Measurements from ENCODE around the gene DNAH17.

DNAH17 gene

GRCh38 chr17:78458736-78459335 is 118.4 kb downstream of the DNAH17 start:
- DNase-seq (ENCODE audit: low read depth, low spot score): peak; percentile 62

GRCh38 chr17:78458091-78458490 is 119.1 kb downstream of the DNAH17 start:
- DNase-seq (ENCODE audit: low read depth, low spot score): no peak

- DNase-seq (ENCODE audit: low read depth, low spot score): no peak
Measured at GRCh38 chr17:78454346-78454745, 122.8 kb downstream of the DNAH17 start.

- DNase-seq (ENCODE audit: low read depth, low spot score): no peak
Measured at GRCh38 chr17:78451753-78452152, 125.4 kb downstream of the DNAH17 start.

DNA sequence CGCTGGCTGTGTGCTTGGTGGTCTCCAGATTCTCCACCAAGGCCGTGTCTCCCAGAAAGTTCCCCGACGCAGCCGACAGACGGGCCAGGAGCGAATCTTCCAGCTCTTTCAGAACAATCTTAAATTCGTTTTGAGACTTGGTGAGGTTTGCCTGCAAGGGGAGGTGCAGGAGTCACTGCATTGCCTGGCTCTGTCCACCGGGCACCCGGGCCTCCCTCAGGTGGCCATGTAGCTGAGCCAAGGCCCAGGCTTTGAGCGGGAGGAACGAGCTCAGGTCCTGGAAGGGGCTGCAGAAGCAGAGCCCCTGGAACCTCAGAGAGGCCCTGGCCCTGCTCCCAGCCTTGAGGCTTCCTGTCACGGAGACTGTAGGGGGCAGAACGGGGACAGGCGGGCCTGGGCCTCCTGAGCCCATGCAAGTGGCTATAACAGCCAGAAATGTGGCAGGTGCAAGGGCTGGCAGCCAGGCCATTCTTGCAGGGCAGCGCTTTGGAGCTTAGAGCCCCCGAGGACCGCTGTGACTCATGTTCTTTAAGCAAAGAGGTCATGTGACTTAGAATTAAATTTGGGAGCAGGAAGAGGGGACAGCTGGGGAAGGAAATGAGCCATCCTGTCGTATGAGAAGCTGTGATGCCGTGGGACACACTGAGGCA is 126.4 kb downstream of the DNAH17 start:
- DNase-seq (ENCODE audit: low read depth, low spot score): no peak

DNA sequence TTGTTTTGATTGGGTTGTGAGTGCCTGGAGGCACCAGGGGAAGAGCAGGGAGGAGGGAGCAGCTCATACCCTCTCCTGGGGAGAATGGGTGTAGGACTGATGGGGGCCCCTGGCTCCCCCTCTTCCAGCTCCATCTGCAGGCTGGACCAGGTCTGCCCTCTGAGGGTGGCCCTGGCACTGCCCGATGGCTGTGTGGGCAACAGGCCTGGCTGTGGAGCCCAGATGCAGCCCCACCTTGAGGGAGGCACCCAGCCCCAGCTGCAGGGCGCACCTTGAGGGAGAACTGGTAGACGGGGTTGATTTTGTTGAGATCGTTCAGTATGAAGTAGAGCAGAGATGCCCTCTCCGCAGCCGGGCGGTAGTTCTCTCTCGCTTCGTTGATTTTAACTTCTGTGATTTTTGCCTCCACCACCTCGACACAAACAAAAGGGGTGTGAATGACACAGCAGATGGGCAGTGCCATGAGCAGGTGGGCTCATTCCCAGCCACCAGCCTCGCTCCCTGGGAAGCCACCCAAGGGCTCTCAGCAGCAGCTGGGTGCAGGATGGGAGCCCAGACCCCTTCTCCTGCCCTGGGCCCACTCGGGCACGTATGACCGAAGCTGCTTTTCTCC is 127.1 kb downstream of the DNAH17 start:
- no peak for DNase-seq (ENCODE audit: low read depth, low spot score)

GRCh38 chr17:78448356-78448993 is 128.7 kb downstream of the DNAH17 start:
- DNase-seq (ENCODE audit: low read depth, low spot score): no peak

DNA sequence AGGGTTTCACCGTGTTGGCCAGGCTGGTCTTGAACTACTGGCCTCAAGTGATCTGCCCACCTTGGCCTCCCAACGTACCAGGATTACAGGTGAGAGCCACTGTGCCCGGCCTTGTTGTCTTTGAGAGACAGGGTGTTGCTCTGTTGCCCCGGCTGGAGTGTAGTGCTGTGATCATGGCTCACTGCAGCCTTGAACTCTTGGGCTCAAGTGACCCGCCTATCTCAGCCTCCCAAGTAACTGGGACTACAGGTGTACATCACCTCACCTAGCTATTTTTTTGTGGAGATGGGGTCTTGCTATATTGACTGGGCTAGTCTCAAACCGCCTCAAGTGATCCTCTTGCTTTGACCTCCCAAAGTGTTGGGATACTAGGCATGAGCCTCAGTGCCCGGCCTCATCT is 130.4 kb downstream of the DNAH17 start:
- DNase-seq (ENCODE audit: low read depth, low spot score): no peak

DNA sequence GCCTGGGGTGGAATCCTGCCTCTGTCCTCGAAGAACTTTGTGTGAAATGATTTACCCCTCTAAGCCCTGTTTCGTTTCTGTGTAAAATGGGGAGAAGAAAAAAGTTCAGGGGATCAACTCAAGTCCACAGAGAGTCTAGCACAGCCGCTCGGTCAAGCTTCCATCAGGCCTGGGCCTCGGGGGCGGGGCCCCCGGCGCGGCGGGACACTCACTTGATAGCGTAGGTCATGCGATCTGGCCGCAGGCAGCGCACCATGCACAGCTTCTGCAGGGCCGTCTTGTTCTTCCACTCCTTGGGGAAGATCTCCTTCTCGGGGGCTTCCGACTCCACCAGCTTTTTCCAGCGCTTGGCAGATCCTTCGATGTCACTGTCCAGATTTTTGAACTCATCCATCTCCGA is 132.8 kb downstream of the DNAH17 start:
- no peak for DNase-seq (ENCODE audit: low read depth, low spot score)

DNA sequence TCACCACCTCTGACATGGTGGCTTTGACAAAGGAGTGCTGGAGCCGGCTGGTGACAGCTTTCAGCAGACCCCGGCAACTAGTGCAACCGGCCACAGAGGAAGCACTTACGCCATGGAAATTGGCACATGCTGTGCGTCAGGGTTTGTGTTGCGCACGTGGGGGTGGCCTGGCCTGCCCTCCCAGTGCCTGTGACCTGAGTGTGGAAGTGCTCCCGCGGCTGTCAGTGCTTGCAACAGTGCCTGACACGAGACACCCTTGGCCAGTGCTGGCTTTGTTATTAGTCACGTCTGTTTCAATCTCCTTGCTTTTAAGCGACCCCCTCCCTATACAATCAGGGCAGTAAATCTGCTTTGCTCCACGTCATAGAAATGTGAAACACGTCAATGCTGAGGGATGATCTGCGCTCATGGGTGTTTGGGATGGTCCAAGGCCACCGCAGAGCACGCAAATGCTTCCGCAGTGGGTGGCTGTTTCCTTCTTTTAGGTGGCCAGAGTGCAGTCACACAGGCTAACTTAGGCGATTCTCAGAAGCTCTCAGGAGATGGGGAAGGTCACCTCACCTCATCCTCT is 134.5 kb downstream of the DNAH17 start:
- DNase-seq (ENCODE audit: low read depth, low spot score): no peak

DNA sequence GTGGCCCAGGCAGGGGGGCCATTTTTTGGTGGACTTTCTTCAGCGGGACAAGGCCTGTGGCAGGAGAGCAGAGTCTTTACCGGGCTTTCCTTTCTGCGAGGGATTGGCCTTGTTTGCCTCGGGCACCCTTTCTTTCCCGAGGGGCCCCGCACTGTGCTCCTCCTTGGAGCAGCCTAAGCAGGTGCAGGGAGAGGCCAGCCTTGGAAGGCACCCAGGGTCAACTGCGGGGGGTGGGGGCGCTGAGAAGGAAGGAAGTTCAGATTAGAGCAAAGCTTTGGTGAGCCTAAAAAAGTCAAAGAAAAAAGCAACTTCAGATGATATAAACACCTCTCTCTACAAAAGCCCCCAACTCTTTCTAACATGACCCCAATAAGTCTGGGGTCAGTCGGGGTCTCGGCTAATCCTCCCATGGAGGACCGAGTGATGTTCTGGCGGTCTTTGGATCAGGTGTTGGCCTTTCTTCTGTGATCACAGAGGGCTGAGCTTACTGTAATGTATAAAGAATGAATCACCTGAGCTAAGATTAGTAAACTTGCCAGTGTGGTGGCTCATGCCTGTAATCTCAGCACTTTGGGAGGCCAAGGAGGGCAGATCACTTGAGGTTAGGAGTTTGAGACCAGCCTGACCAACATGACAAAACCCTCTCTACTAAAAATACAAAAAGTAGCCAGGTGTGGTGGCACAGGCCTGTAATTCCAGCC is 135.8 kb downstream of the DNAH17 start:
- DNase-seq (ENCODE audit: low read depth, low spot score): no peak

DNA sequence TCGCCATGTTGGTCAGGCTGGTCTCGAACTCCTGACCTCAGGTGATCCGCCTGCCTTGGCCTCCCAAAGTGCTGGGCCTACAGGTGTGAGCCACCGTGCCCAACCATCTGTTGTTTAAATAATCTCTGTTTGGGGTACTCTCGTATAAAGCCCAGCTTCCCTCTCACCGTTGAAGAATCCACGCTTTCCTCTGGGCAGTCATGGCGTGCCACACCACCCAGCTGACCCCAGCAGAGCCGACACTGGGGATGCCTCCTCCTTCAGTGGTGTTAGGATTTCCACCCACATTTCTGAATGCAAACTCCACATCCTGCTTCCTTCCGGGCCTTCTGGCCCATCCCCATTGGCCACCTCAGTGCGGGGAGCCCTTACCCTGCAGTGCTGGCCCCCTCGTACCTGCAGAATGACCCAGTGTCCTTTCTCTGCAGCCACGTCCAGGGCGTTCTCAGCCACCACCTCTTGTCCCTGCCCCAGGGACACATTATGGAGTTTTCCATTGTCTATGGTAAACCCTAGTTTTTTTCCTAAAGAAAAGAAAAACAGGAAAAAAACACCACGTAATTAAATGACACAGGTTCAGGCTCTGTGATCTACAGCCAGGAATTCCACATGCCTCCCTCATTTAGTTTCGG is 138.4 kb downstream of the DNAH17 start:
- no peak for DNase-seq (ENCODE audit: low read depth, low spot score)

GRCh38 chr17:78438271-78438691 is 138.9 kb downstream of the DNAH17 start:
- DNase-seq (ENCODE audit: low read depth, low spot score): no peak

- no peak for DNase-seq (ENCODE audit: low read depth, low spot score)
Measured at GRCh38 chr17:78437508-78438169, 139.6 kb downstream of the DNAH17 start.

DNA sequence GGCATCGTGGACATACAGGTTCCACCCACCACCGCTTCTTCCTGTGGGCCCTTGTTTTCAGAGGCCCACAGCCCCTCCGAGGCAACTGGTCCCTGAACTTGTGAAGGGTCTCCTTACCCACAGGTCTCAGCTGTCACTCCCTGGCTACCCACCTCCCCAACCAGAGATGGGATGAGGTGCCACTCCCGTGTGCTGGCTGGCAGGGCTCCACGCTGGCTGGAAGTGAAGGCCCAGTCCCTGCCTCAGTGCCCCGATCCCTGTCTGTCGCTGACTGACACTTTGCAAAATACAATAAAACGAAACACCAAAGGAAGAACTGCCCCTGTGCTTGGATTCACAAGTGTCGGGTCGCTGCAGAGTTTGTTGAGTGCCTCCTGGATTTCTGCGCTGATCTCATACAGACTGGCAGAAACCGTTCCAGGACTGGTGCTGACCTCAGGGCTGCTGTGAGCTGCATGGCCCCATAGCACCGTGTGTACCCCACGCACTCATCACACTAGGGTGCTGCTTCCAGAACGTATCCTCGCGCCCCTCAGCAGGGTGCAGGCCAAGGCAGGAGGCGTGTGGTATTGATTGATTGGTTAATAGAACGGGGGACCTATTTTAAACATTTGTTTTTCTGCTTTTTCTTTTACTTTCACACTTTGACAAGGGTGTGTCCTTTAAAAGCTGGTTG is 141.7 kb downstream of the DNAH17 start:
- no peak for DNase-seq (ENCODE audit: low read depth, low spot score)

DNA sequence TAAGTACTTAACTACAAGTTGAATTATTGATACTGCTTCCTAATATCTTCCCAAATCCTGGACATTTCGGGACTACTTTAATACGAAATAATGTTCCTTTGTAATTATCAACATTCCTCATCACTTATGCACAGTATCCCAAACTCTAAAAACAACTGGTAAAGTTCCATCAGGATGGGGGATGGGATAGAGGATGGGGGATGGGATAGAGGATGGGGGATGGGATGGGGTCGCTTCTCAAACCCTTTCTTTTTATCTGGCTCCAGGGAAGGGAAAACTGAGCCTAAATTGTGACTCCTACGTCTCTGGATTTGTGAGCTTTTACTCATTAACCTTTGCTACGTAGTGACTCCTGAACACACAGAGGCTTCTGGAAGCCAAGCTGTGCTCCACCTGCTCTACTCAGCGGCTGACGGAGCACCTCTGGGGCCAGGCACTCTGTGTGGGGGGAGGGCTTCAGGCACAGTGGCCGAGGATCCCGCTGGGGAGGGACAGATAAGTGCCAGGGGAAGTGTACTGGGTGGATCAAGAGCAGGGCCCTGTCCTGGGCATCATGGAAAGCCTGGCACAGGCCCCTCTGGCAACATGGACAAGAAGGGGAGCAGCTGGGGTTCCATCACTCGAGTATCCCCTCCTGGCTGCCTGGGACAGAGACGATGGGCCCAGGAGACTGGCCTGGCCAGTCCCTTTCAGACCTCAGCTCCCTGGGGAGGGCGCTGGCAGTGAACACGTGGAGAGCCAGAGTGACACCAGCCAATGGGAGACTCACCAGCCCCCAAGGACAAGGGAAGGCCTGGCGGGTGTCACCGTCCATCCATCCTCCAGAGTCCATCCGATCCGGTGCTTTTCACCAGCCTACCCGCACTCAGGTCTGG is 142.5 kb downstream of the DNAH17 start:
- DNase-seq (ENCODE audit: low read depth, low spot score): no peak

DNA sequence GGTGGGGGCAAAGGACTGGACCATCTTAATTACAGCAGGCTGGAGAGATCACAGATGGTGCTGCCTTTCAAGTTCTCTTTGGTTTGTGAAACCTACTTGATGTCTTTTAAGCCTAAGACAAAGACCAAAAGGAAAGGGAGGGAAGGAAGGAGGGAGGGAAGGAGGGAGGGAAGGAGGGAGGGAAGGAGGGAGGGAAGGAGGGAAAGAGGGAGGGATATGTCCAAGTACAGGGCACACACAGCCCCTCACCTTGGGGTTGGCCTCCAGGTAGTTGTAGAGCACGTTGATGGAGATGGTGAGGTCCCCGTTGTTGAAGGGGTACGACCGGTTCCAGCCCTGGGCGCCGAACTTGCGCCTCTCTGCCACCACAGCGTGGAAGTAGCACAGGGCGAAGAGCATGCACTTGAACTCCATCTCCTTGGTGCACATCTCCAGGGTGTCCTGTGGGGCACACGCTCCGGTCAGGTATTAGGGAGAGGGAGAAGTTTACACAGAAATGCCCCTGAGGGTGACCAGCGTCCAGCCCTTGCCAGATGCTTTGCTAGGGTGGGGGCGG is 143.3 kb downstream of the DNAH17 start:
- no peak for DNase-seq (ENCODE audit: low read depth, low spot score)

- DNase-seq (ENCODE audit: low read depth, low spot score): no peak
Measured at GRCh38 chr17:78433013-78433727, 144.0 kb downstream of the DNAH17 start.

Data from astrocyte of the hippocampus (primary cell).